GM12878 (cell line): Measurements from ENCODE around the gene VASH1. TPM values are rescaled to one million over a fixed set of nuclear protein-coding genes. Genes with fewer than 3 reads are reported as not detected.

ENCODE experiments used
- ATAC-seq: fragments of 200-7000 bp; cut with Tn5 transposase; 3 replicates; pipeline ENCODE4 v1.9.1; 2020; ENCODE audit warnings: mild to moderate bottlenecking, moderate library complexity
- BruUV-seq: library from RNA; stranded (reverse); fragments of 400-500 nt; replicated peaks from 2 replicates; lab custom pipeline; 2021; lab: Mats Ljungman, UMichigan
- CTCF ChIA-PET: fragments of 300-600 bp; sonication (Branson Sonifier 250); formaldehyde crosslinking; extraction: SDS; loops from one replicate; lab custom pipeline; 2021; ENCODE audit warnings: inconsistent platforms; lab: Yijun Ruan, JAX
- POLR2A ChIA-PET: fragments of 350-600 bp; formaldehyde crosslinking; extraction: SDS; loops from one replicate; lab custom pipeline; 2021; ENCODE audit warnings: inconsistent platforms; lab: Charles Lee
- RAD21 ChIA-PET: fragments of 300-600 bp; sonication (Branson Sonifier 250); formaldehyde crosslinking; loops from one replicate; lab custom pipeline; 2023; ENCODE audit warnings: antibody characterized with exemption; ENCODE audit not compliant: unreplicated experiment; lab: Charles Lee
- SMC1A ChIA-PET: fragments of 300-600 bp; sonication (Branson Sonifier 250); formaldehyde crosslinking; loops from one replicate; lab custom pipeline; 2023; ENCODE audit not compliant: unreplicated experiment, uncharacterized antibody; lab: Charles Lee
- DNase-seq: peaks from one replicate; pipeline ENCODE4 v3.0.0-alpha.2; 2011; ENCODE audit warnings: low read depth, low spot score
- FAIRE-seq: peaks from 3 replicates; lab custom pipeline; 2011; peaks lifted over from hg19 to GRCh38; lab: Jason Lieb, UNC
- H2AFZ ChIP-seq: 2 replicates; pipeline ENCODE4 v1.6.0; 2011; ENCODE audit warnings: low read depth, low read length, control low read depth; ENCODE audit not compliant: control insufficient read depth
- H3K27ac ChIP-seq: 2 replicates; pipeline ENCODE4 v1.5.1; 2011; ENCODE audit warnings: control low read depth; ENCODE audit not compliant: control insufficient read depth, insufficient read depth
- H3K27me3 ChIP-seq, 2 experiments: replicated peaks in 1 of 2; 2 replicates each; pipeline versions ENCODE4 v1.6.0 to v1.6.1; 2011; ENCODE audit warnings: low read length in 1 of 2; ENCODE audit not compliant: control insufficient read depth in 2 of 2, insufficient read depth in 2 of 2
- H3K36me3 ChIP-seq, 2 experiments: 2 replicates each; pipeline ENCODE4 v1.5.1; 2011; ENCODE audit warnings: low read length in 1 of 2; ENCODE audit not compliant: control insufficient read depth in 2 of 2, insufficient read depth in 2 of 2
- H3K4me1 ChIP-seq: 2 replicates; pipeline ENCODE4 v1.6.1; 2011; ENCODE audit warnings: mild to moderate bottlenecking, low read length, moderate library complexity, mixed read lengths; ENCODE audit not compliant: control insufficient read depth, insufficient read depth
- H3K4me2 ChIP-seq: 2 replicates; pipeline ENCODE4 v1.6.0; 2011; ENCODE audit warnings: control low read depth; ENCODE audit not compliant: control insufficient read depth, insufficient read depth
- H3K4me3 ChIP-seq: fragments of 200-600 bp; sonication (generic); 2 replicates; pipeline ENCODE4 v1.5.1; 2016
- H3K79me2 ChIP-seq: 2 replicates; pipeline ENCODE4 v1.6.0; 2011; ENCODE audit warnings: low read length; ENCODE audit not compliant: control insufficient read depth, insufficient read depth
- H3K9ac ChIP-seq: 2 replicates; pipeline ENCODE4 v1.8.0; 2011; ENCODE audit warnings: low read length, control low read depth, mixed read lengths; ENCODE audit not compliant: control insufficient read depth, insufficient read depth
- H3K9me3 ChIP-seq: replicated peaks from 3 replicates; pipeline ENCODE4 v1.5.1; 2011; ENCODE audit warnings: mild to moderate bottlenecking, low read length; ENCODE audit not compliant: control insufficient read depth, insufficient read depth
- H4K20me1 ChIP-seq: 2 replicates; pipeline ENCODE4 v1.6.0; 2011; ENCODE audit not compliant: control insufficient read depth, insufficient read depth
- ASH2L ChIP-seq: fragments of 300-600, 200-600 bp; sonication (generic); IDR thresholded peaks from 2 replicates; pipeline ENCODE4 v1.6.1; 2017; ENCODE audit warnings: low read depth, mild to moderate bottlenecking, borderline replicate concordance
- BACH1 ChIP-seq: fragments of 450-650 bp; IDR thresholded peaks from 2 replicates; pipeline ENCODE4 v1.6.1; 2017; ENCODE audit warnings: mild to moderate bottlenecking, borderline replicate concordance
- BRCA1 ChIP-seq: IDR thresholded peaks from 2 replicates; pipeline ENCODE4 v1.6.1; 2011; ENCODE audit warnings: low read depth, low read length, improper control_type of control experiment
- CEBPB ChIP-seq, 2 experiments: fragments of 150-350 bp in 1 of 2; IDR thresholded peaks; 2 replicates each; pipeline ENCODE4 v1.6.1; 2012 to 2014; ENCODE audit warnings: low read depth in 2 of 2, low read length in 2 of 2, borderline replicate concordance in 1 of 2, inconsistent platforms in 1 of 2
- CHD4 ChIP-seq: fragments of 200-600 bp; sonication (generic); IDR thresholded peaks from 2 replicates; pipeline ENCODE4 v1.6.1; 2016; ENCODE audit warnings: mild to moderate bottlenecking
- FOS ChIP-seq: IDR thresholded peaks from 3 replicates; pipeline ENCODE4 v1.6.1; 2011; ENCODE audit warnings: borderline replicate concordance; ENCODE audit not compliant: insufficient read length; ENCODE audit errors: extremely low read depth
- HDGF ChIP-seq: fragments of 450-650 bp; IDR thresholded peaks from 2 replicates; pipeline ENCODE4 v1.6.1; 2016; ENCODE audit warnings: antibody characterized with exemption
- IKZF1 ChIP-seq: fragments of 450-650 bp; conservative IDR thresholded peaks from 2 replicates; pipeline ENCODE4 v1.6.1; 2017; ENCODE audit warnings: antibody characterized with exemption, mild to moderate bottlenecking
- MEF2B ChIP-seq: fragments of 450-650 bp; IDR thresholded peaks from 2 replicates; pipeline ENCODE4 v1.6.1; 2018; ENCODE audit warnings: mild to moderate bottlenecking, moderate library complexity; ENCODE audit not compliant: partially characterized antibody, poor library complexity, severe bottlenecking
- NBN ChIP-seq: fragments of 450-650 bp; IDR thresholded peaks from 2 replicates; pipeline ENCODE4 v1.6.1; 2016
- NR2C1 ChIP-seq: fragments of 450-650 bp; IDR thresholded peaks from 2 replicates; pipeline ENCODE4 v1.6.1; 2017; ENCODE audit warnings: antibody characterized with exemption, mild to moderate bottlenecking, moderate library complexity
- POU2F2 ChIP-seq: IDR thresholded peaks from 3 replicates; pipeline ENCODE4 v1.6.1; 2011; ENCODE audit warnings: low read depth, mild to moderate bottlenecking, low read length, borderline replicate concordance
- RAD51 ChIP-seq: fragments of 450-650 bp; IDR thresholded peaks from 2 replicates; pipeline ENCODE4 v1.6.1; 2016; ENCODE audit warnings: moderate library complexity, mild to moderate bottlenecking, inconsistent platforms
- RELA ChIP-seq: fragments of 450-650 bp; IDR thresholded peaks from 2 replicates; pipeline ENCODE4 v1.8.0; 2014; ENCODE audit warnings: borderline replicate concordance; ENCODE audit not compliant: partially characterized antibody
- SREBF2 ChIP-seq: IDR thresholded peaks from 2 replicates; pipeline ENCODE4 v1.6.1; 2012; ENCODE audit warnings: mild to moderate bottlenecking, low read length
- WRNIP1 ChIP-seq: IDR thresholded peaks from 2 replicates; pipeline ENCODE4 v1.6.1; 2011; ENCODE audit warnings: low read depth, low read length, improper control_type of control experiment, borderline replicate concordance
- ZNF217 ChIP-seq: fragments of 450-650 bp; IDR thresholded peaks from 2 replicates; pipeline ENCODE4 v1.6.1; 2017; ENCODE audit warnings: antibody characterized with exemption, mild to moderate bottlenecking
- ZSCAN29 ChIP-seq: fragments of 450-650 bp; IDR thresholded peaks from 2 replicates; pipeline ENCODE4 v1.6.1; 2017; ENCODE audit warnings: mild to moderate bottlenecking, moderate library complexity
- WGBS: methylation state at CpG from one replicate; pipeline ENCODE4 v1.1.6; 2016; ENCODE audit warnings: low lambda C conversion rate; ENCODE audit not compliant: insufficient replicate concordance, insufficient coverage; ENCODE audit errors: missing lambda C conversion rate; 5-methylcytosine and 5-hydroxymethylcytosine counted together
- in situ Hi-C: fragments of 300-500 bp; cut with MboI; formaldehyde crosslinking; loops from 9 replicates; pipeline ENCODE4 v1.14.3; 2018; ENCODE audit warnings: mixed read lengths
- intact Hi-C: fragments of 100-400 bp; cut with micrococcal nuclease; formaldehyde crosslinking; loops from one replicate; pipeline ENCODE4 v1.14.2; 2022; ENCODE audit not compliant: unreplicated experiment
- polyA plus RNA-seq, 11 experiments: library from polyadenylated mRNA; depleted of rRNA in 4 of 11; unstranded in 6 of 11; stranded (reverse) in 5 of 11; fragments of >200 nt; fragmentation: Nextera tagmentation in 4 of 11; fragmentation: Illumina TruSeq in 1 of 11; extraction: Ambion mirVana in 4 of 11; extraction: Trizol in 1 of 11; gene quantifications; 1 replicate in 1 of 11; 2 replicates in 10 of 11; pipeline versions ENCODE4 v1.2.1 to v1.2.3, GENCODE V29; 2011 to 2016; ENCODE audit warnings: inconsistent platforms in 2 of 11, missing spikeins in 2 of 11, low read depth in 1 of 11
- total RNA-seq, 4 experiments: library from RNA; depleted of rRNA in 3 of 4; stranded (reverse); fragments of >200 nt in 3 of 4; fragmentation: Illumina TruSeq in 1 of 4; extraction: Trizol in 1 of 4; gene quantifications; 2 replicates each; pipeline versions ENCODE4 v1.2.1 to v1.2.3, GENCODE V29; 2013 to 2021
- TF ChIP-seq, protein P1 (sequence below): IDR thresholded peaks from 2 replicates; pipeline ENCODE4 v1.6.1; 2012; ENCODE audit warnings: improper control_type of control experiment, low read depth, low read length; ENCODE audit not compliant: insufficient replicate concordance

VASH1 gene
- total and polyA plus RNA-seq, 10 of the 15 experiments (the other 5 are each of a cell fraction or from before 2014, with no cell fraction given), result 0.06 to 2.3 (median 0.53) TPM

DNA sequence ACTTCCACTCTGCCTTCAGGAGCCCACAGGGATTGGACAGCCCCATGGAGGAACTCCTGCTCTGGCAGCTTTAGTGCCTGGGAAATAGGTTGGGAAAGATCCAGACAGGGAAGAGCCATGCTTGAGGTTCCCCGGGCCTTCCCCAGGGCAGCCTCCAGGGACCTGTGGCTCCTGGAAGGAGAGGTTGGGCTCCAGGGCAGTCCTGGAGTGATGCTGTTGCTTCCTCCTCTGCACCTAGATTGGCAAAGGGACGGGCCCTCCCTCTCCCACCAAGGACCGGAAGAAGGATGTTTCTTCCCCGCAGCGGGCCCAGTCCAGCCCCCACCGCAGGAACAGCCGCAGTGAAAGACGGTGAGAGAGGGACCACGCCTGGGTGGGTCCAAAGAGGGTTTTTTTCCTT lies 16.5 kb downstream of the VASH1 start:
- ATAC-seq (no peak), FAIRE-seq (no peak), DNase-seq (no peak)
- TF ChIP-seq ZNF217 (no peak), POU2F2 (no peak), WRNIP1 (no peak), BACH1 (no peak), RELA (no peak), SREBF2 (no peak), MEF2B (no peak), CEBPB (IDR thresholded peaks at IDR 0.05; ENCODE audit: borderline replicate concordance in 1 of 2, low read depth in 2 of 2, low read length in 2 of 2) (no peak), RAD51 (no peak), IKZF1 (no peak), NR2C1 (no peak), FOS (no peak), ASH2L (no peak), HDGF (no peak), ZSCAN29 (no peak), CHD4 (no peak), BRCA1 (no peak), NBN (no peak)
- TF ChIP-seq, protein P1, sequence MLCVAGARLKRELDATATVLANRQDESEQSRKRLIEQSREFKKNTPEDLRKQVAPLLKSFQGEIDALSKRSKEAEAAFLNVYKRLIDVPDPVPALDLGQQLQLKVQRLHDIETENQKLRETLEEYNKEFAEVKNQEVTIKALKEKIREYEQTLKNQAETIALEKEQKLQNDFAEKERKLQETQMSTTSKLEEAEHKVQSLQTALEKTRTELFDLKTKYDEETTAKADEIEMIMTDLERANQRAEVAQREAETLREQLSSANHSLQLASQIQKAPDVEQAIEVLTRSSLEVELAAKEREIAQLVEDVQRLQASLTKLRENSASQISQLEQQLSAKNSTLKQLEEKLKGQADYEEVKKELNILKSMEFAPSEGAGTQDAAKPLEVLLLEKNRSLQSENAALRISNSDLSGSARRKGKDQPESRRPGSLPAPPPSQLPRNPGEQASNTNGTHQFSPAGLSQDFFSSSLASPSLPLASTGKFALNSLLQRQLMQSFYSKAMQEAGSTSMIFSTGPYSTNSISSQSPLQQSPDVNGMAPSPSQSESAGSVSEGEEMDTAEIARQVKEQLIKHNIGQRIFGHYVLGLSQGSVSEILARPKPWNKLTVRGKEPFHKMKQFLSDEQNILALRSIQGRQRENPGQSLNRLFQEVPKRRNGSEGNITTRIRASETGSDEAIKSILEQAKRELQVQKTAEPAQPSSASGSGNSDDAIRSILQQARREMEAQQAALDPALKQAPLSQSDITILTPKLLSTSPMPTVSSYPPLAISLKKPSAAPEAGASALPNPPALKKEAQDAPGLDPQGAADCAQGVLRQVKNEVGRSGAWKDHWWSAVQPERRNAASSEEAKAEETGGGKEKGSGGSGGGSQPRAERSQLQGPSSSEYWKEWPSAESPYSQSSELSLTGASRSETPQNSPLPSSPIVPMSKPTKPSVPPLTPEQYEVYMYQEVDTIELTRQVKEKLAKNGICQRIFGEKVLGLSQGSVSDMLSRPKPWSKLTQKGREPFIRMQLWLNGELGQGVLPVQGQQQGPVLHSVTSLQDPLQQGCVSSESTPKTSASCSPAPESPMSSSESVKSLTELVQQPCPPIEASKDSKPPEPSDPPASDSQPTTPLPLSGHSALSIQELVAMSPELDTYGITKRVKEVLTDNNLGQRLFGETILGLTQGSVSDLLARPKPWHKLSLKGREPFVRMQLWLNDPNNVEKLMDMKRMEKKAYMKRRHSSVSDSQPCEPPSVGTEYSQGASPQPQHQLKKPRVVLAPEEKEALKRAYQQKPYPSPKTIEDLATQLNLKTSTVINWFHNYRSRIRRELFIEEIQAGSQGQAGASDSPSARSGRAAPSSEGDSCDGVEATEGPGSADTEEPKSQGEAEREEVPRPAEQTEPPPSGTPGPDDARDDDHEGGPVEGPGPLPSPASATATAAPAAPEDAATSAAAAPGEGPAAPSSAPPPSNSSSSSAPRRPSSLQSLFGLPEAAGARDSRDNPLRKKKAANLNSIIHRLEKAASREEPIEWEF, result no peak
- peaks cover 11% of the 10 kb centered on the region for H3K4me1 ChIP-seq
- H3K27ac ChIP-seq, result no peak overlapping the region
- intact Hi-C loops, result no loop called here
- H4K20me1 ChIP-seq, result no peaks in the 10 kb centered on the region; the same call in 1 of the 2 replicates
- whole genome bisulfite sequencing, result 78% methylated on average over 9 of the region's 9 CpGs
- H3K36me3 ChIP-seq, result peaks cover 0 to 2% of the 10 kb centered on the region in 2 experiments; a peak in 2 of 4 replicates
- ChIA-PET CTCF (interaction anchor here (1.0 to 1.4 kb wide), 2 partner anchors 66 to 68 kb away, joined by 4 to 5 read pairs; no protein-coding TSS in a partner anchor), POLR2A (no interaction called here), SMC1A (interaction anchor here (0.9 kb wide), 1 partner anchor 71 kb away, joined by 3 read pairs; no protein-coding TSS in a partner anchor), RAD21 (no interaction called here)
- H3K4me3 ChIP-seq, result no peak overlapping the region
- no peak overlapping the region for H3K4me2 ChIP-seq
- H3K9me3 ChIP-seq, result no peaks in the 10 kb centered on the region
- no peaks in the 10 kb centered on the region for H3K27me3 ChIP-seq
- no peak overlapping the region for H2AFZ ChIP-seq
- no peak overlapping the region for H3K9ac ChIP-seq
- no TSS peak for BruUV-seq
- in situ Hi-C loops, result no loop called here
- H3K79me2 ChIP-seq, result no peaks in the 10 kb centered on the region
